HG03135 (cell line): ENCODE results near the gene GRM8.

Experiments used
- ATAC-seq: cut with Tn5 transposase; IDR thresholded peaks from one replicate; pipeline ENCODE4 v1.9.1; 2021; ENCODE audit warnings: mild to moderate bottlenecking, moderate library complexity; ENCODE audit not compliant: unreplicated experiment

The GRM8 gene

DNA sequence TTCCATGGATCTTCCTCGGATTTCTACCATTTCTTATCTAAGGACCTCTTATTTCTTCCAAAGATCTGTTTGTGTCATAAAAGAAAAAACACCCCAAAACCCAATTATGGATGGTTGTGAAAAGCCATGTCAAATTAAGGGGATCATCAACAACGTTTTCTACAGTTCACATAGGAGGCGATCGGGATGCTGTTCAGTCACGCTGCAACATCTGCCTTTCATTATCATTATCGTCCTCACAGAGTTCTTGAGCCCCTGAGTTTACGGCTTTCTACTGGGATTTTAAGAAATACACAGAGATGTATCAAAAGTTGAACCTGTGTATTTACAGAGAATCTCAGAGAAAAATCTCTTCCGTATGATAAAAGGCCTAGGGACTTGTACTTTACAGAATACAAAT is 101.4 kb downstream of the GRM8 start:
- no peak for ATAC-seq

- no peak for ATAC-seq
Measured at GRCh38 chr7:127150543-127150942, 102.2 kb downstream of the GRM8 start.

- no peak for ATAC-seq
Measured at GRCh38 chr7:127146746-127147536, 105.8 kb downstream of the GRM8 start.

- ATAC-seq, result no peak
Measured at GRCh38 chr7:127137146-127137545, 115.6 kb downstream of the GRM8 start.

GRCh38 chr7:127135871-127136485 is 116.8 kb downstream of the GRM8 start:
- ATAC-seq, result no peak

GRCh38 chr7:127123220-127123619 is 129.5 kb downstream of the GRM8 start:
- ATAC-seq, result no peak

- ATAC-seq, result no peak
Measured at GRCh38 chr7:127119517-127119916, 133.2 kb downstream of the GRM8 start.

DNA sequence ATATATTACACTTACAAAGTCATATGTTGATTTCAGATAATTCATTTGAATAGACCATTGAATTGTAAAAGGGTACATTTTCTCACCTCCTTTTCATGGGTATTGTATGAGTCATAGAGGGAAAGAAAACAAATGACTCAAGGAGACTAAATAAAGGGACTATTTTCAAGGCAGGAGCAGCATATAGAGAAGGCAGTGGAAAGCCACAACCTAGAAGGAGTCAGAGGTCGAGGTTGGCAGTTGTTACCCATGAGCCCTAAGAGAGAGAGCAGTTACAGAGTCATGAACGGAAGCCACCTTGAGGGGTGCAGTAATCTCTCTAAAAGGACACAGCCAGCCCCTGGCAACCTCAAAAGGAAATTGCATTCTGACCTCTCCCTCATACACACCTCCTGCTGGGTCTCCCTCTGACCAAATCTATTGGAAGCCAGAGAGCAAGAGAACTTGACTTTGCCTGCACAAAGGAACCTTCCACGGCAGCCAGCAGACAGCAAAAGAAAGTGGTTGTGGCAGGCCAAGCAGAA is 137.9 kb downstream of the GRM8 start:
- no peak for ATAC-seq

DNA sequence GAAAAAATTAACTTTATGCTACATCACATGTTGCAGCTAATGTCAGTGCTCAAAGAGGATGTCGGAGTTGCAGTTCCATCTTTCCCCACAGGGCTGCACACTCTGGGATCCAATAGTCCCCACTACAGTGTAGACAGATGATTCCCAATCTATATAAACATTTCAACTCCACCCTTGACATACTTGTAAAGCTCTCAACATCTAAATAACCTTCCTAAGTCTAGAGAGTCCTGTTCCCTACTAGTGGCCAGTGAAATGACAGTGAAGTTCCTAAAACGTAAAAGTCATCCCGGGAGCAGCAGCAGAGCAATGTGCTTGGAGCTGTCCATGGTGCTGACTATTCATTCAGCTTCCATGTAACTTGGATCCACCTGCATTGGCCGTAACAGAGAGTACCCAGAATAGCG is 145.1 kb downstream of the GRM8 start:
- ATAC-seq, result peak; percentile 87

DNA sequence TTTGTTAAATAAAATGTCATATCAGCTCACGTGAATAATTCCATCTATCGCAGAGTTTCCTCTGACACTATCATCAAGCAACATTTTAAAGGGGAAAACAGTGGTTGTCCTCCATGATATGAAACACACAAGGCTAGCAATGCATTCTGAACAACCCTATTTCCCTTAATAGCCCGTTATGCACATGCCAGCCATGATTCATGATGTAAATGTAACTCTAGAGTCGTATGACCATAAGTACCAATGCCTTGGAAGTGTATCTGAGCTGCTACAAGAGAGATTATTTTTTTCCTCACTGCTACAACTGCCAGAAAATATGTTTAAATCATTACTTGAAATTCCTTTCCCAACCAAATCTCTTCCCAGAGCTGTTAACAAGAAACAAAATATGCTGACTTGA is 159.4 kb downstream of the GRM8 start:
- ATAC-seq, result no peak

DNA sequence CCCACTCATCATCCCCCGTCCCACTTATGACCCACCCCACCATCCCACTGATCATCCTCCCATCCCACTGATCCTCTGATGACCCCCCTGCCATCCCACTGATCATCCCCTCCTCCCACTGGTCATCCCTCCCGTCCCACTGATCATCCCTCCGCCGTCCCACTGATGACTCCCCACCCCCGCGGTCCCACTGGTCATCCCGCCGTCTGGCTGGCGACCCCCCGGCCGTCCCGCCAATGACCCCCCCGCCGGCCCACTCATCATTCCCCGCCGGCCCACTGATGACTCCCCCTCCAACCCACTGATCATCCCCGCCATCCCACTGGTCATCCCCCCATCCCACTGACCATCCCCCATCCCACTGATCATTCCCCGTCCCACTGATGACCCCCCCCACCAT is 161.1 kb downstream of the GRM8 start:
- ATAC-seq, result no peak

GRCh38 chr7:127089146-127089545 is 163.6 kb downstream of the GRM8 start:
- no peak for ATAC-seq

DNA sequence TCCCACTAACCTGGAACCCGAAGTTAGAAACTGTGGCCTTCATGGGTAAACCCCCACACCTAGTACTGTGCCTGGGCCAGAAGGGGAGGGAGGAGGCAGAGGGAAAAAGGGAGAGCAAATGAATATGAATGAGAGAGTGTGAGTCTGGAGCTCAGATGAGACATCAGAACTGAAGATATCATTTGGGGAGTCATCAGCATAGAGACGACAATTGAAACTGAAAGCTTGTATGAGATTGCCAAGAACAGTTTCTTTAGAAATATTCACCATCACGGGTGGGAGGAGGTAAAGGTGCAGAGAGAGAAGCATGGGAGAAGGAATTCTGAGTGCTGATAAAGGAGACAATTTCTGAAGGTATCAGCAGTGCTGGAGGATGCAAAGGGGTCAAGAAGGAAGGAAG is 171.2 kb downstream of the GRM8 start:
- no peak for ATAC-seq

DNA sequence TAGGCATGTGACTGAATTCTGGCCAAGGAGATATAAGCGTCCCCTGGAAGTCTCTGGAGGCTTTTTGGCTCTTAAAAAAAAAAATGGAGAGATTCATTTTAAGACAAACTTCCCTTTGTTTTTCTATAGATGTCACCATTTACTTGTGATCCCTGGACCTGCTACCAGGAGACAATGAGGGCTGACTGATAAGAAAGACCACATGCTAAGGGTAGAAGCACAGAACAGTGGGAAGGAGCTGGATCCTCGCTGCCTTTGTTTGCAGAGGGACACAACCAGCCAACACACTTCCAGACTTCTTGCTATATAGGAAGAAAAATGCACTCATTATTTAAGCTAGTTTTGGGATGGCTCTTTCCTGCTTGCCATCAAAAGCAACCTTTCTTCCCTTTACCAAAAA is 172.2 kb downstream of the GRM8 start:
- no peak for ATAC-seq

- no peak for ATAC-seq
Measured at GRCh38 chr7:127066974-127067373, 185.8 kb downstream of the GRM8 start.

GRCh38 chr7:127059475-127059874 is 193.3 kb downstream of the GRM8 start:
- ATAC-seq, result no peak

DNA sequence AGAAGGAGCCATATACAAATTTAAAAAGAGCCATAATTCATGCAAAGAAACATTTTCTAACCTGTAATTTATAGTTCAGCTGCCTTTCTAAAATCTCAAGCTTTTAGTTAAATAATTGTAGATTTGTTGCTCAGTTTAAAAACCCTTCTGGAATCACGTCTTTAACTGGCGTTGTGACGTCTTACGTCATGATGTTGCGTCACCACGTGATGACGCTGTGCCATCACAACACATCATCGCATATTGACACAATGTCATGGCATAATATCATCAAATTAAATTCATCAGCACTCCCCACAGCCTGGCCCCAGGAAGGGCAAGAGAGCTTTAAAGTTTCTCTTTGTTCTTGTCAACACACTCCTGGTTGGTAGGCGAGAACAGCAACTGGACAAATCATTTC is 194.8 kb downstream of the GRM8 start:
- ATAC-seq, result no peak

DNA sequence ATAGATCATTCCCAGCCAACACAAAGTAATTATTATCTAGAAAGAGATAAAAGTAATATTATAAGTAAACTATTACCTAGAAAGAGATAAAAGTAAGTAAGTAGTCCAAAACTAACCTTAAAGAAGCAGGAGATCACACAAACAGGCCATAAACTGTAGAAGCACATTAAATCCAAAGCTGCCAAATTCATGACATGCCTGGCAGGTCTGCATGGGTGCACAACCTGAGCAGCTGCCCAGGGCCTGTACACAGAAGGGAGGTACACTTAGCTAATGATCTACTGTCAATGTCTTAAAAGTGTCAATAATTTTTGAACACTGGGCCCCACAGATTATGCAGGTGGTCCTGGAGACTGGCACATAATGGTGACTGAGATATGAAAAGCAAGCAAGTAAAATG is 196.5 kb downstream of the GRM8 start:
- ATAC-seq, result no peak

- no peak for ATAC-seq
Measured at GRCh38 chr7:127047521-127047920, 205.2 kb downstream of the GRM8 start.

DNA sequence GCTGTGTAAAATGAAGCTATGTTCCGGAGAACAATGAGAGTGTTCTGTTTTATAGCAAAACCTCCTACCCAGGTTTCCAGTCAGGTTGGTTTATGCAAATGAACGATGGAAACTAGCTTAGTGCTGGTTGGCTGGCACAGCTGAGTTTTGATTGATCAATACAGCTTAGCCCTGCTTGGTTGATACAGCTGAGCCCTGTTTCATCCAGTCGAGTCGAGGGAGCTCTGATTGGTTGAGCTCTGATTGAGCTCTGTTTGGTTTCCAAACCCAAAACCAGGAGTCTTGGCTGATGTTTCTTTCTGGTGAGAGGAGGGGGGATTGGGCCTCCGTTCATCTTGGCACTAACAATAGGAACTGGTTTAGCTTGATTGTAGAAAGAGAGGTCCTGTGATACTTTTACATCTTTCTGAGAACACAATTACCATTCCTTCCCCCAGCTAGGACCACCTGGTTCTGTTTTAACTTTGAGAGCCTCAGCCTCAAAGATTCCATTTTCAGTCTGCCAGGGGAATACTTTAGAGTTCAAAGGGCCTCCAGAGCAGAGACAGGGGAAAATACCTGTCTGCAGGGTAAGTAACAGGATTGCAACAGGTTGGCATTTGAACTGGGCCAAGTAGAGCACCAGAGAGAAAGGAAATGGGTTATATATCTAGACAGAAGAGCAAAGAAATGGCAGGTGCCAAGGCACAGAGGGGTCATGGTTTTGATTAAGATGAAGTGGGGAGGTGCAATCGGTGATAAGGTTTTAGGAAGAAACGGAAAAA is 210.9 kb downstream of the GRM8 start:
- ATAC-seq, result no peak

DNA sequence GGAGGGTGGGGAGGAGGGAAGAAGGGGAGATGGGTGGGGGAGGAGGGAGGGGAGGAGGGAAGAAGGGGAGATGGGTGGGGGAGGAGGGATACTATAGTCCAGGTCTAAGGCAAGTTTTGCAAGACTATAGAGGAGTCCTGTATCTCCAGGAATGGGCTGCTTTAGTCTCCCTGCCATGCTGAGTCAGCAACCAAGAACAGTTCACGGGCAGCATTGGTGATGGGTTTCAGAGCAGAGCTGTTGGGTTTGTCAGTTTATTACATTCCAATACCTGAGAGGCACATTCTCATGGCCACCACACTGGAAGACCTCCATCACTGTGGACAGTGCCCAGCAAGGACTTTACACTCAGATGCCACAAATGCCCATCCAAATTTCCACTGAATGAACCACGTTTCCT is 212.7 kb downstream of the GRM8 start:
- ATAC-seq, result no peak

DNA sequence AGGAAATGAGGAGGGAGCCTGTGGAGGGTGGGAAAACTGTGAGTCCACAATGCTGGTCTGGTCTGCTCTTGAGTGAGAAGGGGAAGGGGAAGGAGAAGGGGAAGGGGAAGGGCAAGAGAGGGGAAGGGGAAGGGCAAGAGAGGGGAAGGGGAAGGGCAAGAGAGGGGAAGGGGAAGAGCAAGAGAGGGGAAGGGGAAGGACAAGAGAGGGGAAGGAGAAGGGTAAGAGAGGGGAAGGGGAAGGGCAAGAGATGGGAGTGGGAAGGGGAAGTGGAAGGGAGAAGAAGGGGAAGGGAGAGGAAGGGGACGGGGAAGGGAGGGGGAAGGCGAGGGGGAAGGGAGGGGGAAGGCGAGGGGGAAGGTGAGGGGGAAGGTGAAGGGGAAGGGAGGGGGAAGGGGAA is 213.2 kb downstream of the GRM8 start:
- no peak for ATAC-seq
